GM18505 (cell line): Measurements from ENCODE around the gene KLK12.
"Not testable (repeated sequence)": the region's sequence is repeated elsewhere in the genome, so short reads cannot be mapped to it uniquely, and the experiment has no call there.

Experiments
- ATAC-seq: cut with Tn5 transposase; IDR thresholded peaks from one replicate; pipeline ENCODE4 v1.9.1; 2021; ENCODE audit not compliant: unreplicated experiment
- POLR2A ChIP-seq: IDR thresholded peaks from 4 replicates; pipeline ENCODE4 v1.6.1; 2011; ENCODE audit warnings: borderline replicate concordance; ENCODE audit not compliant: insufficient read depth, insufficient read length; ENCODE audit errors: extremely low read depth

KLK12 gene

DNA sequence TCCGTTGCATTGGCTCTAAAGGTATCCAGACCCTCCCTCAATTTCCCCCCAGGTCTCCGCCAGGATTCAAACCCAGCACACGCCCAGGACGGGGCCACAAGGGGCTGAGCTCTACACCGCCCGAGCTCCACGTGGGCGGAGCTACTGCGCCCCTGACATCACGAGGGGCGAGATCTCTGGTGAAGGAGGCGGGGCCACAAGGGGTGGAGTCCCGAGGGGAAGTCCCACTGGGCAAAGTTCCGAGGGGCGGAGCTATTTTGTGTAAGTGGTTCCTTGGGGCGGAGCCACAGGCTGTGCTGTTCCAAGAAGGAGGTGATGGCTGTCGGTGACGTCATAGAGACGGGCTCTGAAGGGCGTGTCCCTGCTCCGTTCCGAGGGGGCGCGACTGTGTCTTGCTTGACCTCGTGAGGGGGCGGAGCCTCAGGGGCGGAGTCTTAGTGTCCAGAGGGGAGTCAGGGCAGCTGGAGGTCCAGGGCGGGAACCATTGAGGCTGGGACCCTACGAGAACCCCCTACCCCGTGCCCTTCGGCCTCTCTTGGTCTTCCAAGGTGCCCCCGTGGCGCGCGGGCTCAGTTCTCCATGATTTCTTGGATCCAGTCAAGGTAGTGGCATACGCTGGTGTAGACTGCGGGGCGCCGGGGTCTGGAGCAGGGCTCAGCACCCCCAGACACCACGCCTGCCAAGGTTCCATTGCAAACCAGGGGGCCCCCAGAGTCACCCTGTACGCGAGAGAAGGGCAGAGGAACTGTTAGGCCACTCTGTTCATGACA lies 32.1 kb downstream of the KLK12 start:
- TF ChIP-seq POLR2A: no peak
- ATAC-seq: no peak

- no peak for TF ChIP-seq POLR2A
- no peak for ATAC-seq
These were observed 32.7 kb downstream of the KLK12 start for GRCh38 chr19:51002089-51002532.

DNA sequence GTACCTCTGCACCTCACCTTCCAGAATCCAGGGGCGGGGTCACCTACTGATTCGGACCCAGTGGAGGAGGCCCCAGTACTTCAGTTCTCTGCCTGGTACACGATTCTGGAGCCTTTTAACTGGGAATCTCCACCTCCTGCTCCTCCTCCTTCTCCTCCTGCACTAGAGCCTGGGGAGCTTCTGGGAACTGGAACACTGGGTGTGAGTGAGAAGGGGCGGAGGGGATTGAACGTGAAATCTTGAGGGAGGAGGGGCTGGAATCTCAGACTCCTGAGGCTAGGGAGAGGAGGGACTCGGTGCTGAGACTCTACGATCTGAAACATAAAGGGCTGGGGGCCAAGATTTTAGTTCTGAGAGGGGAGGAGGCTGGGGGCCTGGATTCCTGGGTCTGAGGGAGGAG lies 33.3 kb downstream of the KLK12 start, which contains the start of gene KLK8:
KLK8 (minus strand) TSS at position 90 of the 400 bp plus-strand sequence. CDS start 437 bp downstream, outside the sequence.
- ATAC-seq: no peak
- TF ChIP-seq POLR2A: no peak

GRCh38 chr19:51000981-51001380 lies 33.8 kb downstream of the KLK12 start:
- no peak for ATAC-seq
- TF ChIP-seq POLR2A: no peak

- ATAC-seq: no peak
- TF ChIP-seq POLR2A: no peak
These were observed 34.4 kb downstream of the KLK12 start for GRCh38 chr19:51000426-51000825.

GRCh38 chr19:50998686-50999085 lies 36.1 kb downstream of the KLK12 start:
- TF ChIP-seq POLR2A: no peak
- ATAC-seq: no peak

DNA sequence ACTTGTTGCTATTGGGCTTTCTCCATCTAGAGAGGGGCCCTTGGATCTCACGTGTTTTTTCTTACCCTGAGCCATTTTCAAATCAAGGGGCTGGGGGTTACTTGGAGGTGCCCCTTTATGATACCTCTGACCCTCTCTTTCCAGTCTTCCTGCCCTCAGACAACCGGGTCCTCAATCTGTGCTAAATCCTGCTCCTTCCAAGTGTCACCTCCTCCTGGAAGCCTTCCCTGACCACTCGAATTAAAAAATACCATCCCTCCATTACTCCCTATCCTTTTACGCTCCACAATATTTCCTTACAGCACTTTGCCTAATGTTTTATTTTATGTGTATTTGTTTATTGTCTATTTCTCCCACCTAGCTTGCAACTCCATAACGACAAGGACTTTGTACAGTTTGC lies 36.7 kb downstream of the KLK12 start:
- ATAC-seq: no peak
- no peak for TF ChIP-seq POLR2A

GRCh38 chr19:50994129-50994528 lies 40.7 kb downstream of the KLK12 start:
- ATAC-seq: no peak
- no peak for TF ChIP-seq POLR2A

- TF ChIP-seq POLR2A: no peak
- ATAC-seq: no peak
These were observed 42.2 kb downstream of the KLK12 start for GRCh38 chr19:50992666-50993035.

DNA sequence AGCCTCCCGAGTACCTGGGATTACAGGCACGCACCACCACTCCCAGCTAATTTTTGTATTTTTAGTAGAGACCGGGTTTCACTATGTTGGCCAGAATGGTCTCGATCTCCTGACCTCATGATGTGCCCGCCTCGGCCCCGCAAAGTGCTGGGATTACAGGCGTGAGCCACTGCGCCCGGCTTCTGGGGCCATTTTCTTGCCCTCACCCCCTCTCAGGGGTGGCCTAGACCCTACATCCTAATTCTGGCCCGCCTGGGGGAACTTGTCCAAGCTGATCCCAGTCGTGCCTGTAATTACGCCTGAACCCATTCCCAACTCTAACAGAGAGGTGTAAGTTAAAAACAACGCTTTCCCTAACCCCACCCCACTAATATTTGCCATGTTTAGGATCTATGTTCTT lies 50.4 kb downstream of the KLK12 start:
- not testable (repeated sequence) for ATAC-seq

GRCh38 chr19:50983625-50984292 lies 51.0 kb downstream of the KLK12 start, which contains the start of gene KLK7:
Gene KLK7 (minus strand): TSS chr19:50983917. CDS start chr19:50982399, 1,518 bp downstream.
- no peak for ATAC-seq
- TF ChIP-seq POLR2A: no peak

DNA sequence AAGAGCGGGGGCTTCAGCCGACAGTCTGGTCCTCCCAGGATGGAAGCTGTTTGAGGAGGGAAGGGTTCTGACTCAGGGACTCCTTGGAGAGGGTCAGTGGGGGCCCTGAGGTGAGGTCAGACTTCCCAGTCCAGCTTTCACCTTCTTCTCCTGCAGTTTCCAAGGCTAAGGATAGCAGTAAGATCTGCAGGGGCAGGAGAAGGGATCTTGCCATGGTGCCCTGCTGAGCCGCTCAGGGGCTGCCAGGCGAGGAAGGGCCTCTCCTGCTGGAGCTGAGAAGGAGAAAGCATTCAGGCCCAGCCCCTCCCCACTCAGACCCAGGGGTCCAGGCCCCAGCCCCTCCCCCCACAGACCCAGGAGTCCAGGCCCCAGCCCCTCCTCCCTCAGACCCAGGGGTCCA lies 52.6 kb downstream of the KLK12 start:
- ATAC-seq: no peak
- TF ChIP-seq POLR2A: no peak

DNA sequence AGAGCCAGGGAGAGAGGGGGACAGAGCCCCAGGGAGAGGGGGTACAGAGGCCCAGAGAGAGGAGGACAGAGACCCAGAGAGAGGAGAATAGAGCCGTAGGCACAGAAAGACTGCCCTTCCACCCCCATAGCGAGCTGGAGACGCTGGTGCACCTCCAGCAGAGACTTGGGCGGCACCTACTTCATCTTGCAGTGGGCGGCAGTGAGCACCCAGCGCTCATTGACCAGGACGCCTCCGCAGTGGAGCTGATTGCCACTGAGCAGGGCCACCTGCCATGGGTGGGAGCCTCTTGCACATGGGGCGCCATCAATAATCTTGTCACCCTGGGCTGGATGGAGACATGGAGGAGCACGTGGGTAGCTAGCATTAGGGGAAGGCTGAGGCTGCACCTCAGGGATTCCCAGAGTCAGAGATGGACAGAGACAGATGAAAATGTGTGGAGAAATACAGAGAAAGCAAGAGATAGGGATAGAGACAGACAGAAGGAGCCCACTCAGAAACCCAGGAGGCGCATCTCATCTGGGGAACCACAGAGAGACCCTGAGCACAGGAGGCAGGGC lies 53.1 kb downstream of the KLK12 start:
- no peak for ATAC-seq

DNA sequence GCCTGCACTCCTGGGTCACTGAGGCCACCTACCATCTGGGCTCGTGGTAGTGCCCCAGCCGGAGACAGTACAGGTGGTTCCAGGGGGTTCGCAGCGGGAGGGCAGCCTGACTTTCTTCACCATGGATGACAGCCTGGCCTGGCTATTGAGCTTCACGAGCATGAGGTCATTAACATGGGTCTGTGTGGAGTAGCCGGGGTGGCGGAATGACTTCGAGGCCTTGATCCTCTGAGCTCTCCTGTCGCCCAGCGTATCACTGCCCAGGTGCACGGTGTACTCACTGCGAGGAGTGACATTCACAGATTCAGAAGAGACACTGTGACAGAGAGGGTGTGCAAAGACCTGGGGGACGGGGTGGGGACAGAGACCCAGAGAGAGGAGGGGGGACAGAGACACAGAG lies 54.6 kb downstream of the KLK12 start:
- no peak for TF ChIP-seq POLR2A
- no peak for ATAC-seq

More for the DNA sequence above, 53.1 kb downstream of the KLK12 start:
- TF ChIP-seq POLR2A: no peak
